Measurements from ENCODE around the gene LRRTM4.

- TF ChIP-seq CTCF (IDR thresholded peaks at IDR 0.05) (no peak), POLR2A (IDR thresholded peaks at IDR 0.05) (no peak)
These were observed 124.4 kb downstream of the LRRTM4 start for GRCh38 chr2:77397763-77398162.

All from uterus (tissue), 2 donors.